GM18499 (cell line): Measurements from ENCODE around the gene C15orf40.

Experiments
- ATAC-seq: cut with Tn5 transposase; IDR thresholded peaks from one replicate; pipeline ENCODE4 v1.9.1; 2021; ENCODE audit warnings: moderate number of reproducible peaks; ENCODE audit not compliant: insufficient read depth, unreplicated experiment

The C15orf40 gene

GRCh38 chr15:82995938-82996337 is 15.5 kb downstream of the C15orf40 start:
- no peak for ATAC-seq

DNA sequence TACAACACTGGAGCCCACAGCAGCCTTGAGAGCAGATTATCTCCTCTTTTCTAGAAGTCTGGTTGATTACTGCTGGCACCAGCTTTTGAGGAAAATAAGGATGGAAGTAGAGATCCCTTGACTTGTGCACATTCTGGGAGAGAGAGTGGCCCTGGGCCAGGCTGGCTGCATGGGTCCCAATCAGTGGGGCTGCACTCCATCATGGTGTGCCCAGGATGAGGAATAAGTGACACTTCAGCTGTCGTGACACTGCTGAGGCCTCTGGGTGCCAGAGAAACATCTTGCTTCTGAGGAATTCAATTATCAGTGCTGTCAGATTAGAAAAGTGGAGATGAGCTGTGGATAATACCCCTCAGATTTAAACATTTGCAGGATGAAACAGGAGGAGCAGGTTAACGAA is 16.4 kb downstream of the C15orf40 start:
- no peak for ATAC-seq

- no peak for ATAC-seq
These were observed 18.3 kb downstream of the C15orf40 start for GRCh38 chr15:82993144-82993543.

GRCh38 chr15:82992436-82992998 is 18.9 kb downstream of the C15orf40 start:
- ATAC-seq = no peak

DNA sequence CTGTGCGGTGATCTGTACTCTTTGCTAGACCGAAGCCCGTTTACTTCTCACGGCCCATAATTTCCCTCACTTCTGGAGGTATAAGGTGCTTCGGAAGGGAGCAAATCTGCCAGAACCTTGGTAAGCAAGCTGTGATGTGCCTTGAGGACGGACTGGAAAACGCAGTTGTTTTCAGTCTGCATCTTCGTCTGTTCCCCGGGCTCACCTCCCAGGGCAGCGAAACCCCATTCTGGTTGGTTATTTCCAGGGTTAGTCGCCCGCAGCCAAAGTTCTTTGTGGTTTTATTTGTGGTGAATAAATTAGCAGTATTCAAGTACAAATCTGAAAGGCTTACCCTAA is 25.0 kb downstream of the C15orf40 start:
- ATAC-seq = no peak

DNA sequence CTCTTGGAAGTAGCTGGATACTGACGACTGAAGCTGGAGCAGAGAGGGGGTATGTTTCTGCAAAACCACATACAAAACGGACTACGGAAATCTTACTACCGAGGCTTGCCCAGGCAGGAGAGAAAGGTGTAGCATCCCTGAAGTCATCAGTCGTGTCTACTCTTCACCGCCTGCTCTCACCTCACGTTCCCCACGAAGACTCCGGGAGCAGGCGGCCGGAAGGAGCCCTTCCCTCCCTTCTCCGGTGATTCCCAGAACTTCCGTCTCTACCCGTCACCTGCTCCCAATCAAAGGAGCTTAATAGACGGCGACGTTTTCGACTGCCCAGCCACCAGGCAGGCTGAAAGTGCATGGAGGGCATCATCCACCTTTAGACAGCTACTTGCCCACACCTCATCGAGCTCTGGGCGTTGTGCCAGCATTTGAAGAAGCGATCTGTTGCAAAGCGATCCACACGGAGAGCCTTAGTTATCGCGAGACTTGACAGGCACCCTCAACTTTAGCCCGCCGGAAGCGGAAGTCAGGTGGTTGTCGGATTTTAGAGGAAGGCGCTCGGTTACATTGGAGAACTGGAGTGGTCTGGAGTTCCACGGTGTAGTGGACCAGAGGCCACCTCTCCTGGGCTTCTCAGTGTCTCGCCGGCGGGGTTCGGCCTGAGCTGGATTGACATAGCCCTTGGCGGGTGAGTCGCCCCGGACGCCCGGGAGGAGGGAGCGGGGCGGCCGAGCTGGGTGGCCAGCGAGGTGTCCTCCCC is 25.6 kb downstream of the C15orf40 start, which contains the start of gene RAMAC:
Gene RAMAC, plus strand, starts transcription at position 523 of the 754 bp plus-strand sequence. CDS start 2,809 bp downstream, outside the sequence.
- peak; percentile 80 for ATAC-seq

GRCh38 chr15:82980981-82981380 is 30.5 kb downstream of the C15orf40 start:
- no peak for ATAC-seq

DNA sequence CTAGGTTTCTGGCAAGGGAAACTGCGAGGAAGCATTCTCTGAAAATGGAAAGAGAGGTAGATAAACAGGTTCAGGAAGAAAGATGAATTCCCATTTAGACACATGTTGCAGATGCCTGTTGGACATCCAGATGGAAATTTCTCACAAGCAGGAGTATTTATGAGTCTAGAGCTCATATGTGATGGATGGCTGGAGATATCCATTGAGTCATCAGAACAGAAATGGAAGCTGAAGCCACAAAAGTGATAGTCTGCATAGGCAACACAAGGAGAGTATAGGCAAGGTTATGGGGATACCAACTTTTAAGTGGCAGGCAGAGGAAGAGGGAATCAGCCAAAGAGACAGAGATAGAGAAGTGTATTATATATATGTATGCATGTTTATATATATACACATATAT is 31.7 kb downstream of the C15orf40 start:
- ATAC-seq = no peak

DNA sequence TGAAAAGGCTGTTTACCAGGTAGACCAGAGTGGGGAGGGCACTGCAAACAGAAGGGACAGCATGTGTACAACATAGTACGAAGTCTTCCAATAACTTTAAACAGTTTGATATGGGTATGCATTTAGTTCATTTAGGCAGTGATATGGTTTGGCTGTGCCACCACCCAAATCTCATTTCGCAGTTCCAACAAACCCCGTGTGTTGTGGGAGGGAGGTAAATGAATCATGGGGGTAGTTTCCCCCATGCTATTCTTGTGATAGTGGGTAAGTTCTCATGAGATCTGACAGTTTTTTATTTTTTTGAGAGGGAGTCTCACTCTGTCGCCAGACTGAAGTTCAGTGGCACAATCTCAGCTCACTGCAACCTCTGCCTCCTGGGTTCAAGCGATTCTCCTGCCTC is 33.0 kb downstream of the C15orf40 start:
- no peak for ATAC-seq

DNA sequence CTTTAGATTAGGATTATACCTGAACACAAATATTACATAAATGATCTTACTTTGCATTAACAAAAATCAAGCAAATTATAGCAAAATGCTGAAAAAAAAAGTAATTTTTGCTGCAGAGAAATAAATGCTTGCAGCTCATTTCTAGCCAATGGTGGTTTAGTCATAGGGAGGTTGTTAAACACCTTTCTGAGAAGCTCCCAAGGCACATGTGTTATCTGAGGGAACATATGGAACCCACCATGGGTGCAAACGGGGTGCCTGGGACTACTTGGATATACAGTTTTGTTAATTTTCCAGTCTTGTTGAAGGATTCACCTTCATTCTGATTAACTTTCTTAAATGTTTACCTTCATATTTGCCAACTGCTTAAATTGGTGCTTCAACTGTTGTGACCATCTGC is 34.4 kb downstream of the C15orf40 start:
- ATAC-seq = no peak

GRCh38 chr15:82972990-82973389 is 38.4 kb downstream of the C15orf40 start:
- no peak for ATAC-seq

- no peak for ATAC-seq
These were observed 40.0 kb downstream of the C15orf40 start for GRCh38 chr15:82971218-82971984.

- ATAC-seq = no peak
These were observed 40.7 kb downstream of the C15orf40 start for GRCh38 chr15:82970696-82971095.

DNA sequence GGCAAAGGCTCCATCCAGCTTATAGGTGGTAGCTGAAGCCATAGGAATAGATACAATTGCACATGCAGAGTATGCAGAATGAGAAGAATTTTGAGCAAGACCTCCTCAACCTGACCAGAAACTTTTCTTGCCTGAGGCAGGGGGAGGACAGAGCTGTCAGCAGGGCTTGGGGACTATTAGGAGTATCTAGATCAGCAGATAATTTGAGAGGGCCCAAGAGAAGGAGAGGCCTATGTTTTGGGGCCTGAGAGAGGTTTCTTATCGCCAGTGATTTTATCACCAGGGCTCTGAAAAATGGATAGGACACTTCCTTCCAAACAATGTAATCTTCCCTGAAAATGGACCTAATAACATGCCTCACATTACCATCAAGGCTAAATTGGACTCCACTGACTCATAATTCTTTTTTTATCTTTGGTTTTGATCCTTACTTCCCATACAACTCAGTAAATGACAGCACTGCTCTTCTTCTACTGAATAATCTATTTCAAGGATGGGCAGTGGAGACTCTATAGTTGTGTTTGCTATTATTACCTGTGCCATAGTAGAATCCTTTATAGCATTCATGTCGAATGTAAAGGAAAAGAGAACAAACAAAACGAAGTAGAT is 41.3 kb downstream of the C15orf40 start:
- ATAC-seq = no peak

DNA sequence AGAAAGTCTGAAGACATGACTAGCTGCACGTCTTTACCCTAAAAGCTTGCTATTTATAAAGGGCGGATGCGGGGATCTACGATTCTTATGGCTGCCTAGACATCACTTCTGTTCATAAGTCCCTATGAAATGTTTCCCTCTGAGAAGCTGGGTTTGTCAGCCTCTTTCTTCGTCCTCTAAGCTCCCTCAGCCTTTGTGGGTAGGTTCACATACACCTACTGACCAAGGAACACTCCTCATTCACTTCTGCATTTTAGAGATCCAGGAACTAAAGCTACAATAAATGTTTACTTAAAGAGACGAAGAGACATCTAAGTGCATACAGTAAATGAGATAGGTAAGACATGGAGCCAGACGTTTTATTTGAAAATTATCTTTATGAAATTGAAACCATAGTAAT is 42.1 kb downstream of the C15orf40 start:
- ATAC-seq = no peak

DNA sequence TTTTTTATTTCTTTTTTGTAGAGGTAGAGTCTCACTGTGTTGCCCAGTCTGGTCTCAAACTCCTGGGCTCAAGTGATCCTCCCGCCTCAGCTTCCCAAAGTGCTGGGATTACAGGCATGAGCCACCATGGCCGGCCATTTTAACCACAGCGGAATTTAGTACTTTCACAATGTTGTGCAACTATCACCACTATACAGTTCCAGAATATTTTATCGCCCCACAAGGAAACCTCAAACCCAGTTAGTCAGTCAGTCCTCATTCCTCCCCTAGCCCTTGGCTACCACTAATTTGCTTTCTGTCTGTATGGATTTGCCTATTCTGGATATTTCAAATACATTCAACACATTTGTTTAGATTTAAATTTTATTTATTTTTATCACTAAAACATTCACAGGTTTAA is 43.4 kb downstream of the C15orf40 start:
- ATAC-seq = no peak

DNA sequence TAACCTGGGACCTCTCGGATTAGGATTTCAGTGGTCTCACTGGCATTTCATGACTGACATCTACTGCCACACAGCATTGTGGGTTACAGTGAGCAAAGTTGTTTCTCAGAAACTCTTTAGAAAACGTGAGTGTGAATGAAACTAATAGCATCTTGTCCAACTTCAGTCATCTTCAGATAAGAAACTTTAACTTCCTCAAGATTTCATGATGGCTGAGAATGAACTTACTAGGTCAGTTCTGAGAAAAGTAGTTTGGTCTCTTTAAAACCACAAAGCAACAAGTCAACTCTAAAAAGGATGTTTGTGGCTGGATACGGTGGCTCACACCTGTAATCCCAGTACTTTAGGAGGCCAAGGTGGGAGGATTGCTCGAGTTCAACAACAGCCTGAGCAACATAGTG is 44.8 kb downstream of the C15orf40 start:
- peak; percentile 90 for ATAC-seq

GRCh38 chr15:82964890-82965289 is 46.5 kb downstream of the C15orf40 start:
- ATAC-seq = no peak

DNA sequence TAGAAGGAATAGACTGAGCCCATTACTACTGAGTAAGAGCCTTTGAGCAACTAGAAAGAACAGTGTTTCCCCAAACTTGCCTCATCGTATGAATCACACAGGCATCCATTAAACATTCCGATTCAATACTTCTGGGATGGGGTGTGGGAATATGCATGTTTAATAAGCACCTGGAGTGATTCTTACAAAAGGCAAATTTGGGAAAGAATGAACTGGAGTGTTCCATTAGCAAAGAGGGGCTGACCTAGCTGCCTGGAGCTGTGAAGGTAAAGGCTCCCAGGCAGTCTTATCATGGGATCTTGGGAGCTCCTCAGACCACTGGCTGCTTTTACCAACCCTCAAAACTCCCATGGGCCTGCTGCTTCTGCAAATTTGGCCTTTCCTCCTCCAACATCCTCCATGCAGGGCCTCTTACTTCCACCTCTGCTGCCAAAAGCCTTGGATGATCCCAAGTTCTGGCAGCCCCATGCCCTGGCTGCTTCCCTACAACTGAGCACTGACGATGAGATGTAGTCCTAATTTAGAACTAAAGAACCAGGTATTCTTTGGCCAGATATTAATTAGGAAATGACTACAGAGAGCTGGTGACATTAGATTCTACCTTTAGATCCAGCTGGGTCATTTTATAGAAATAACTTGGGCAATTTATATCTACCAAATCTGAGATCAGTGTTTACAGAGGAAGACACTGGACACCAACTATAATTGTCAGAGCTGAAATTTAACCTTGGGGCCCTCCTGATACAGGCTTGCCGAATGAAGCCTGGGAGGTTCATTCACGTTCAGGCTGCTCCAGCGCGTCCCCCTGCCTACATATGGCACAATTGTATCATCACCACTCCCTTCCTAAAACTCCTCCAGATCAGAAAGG is 47.7 kb downstream of the C15orf40 start:
- no peak for ATAC-seq

DNA sequence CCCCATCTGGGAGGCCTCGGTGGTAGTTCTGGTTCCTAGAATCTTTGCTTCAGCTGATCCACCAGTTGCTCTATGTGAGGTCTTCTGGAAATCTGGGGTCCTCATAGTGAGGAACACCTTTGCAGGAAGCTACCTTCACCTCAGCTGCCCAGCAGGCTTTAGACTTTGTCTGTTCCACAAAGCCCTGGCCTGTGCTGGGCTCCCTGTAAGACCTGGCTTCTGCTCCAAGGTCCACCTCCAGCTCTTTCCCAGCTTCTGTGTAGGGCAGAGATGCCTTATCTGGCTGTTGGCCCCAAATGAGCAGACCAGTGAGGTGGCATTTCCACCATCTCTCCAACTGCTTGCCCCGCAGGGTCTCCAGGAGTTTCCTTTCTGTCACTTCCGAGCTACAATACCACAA is 50.7 kb downstream of the C15orf40 start:
- no peak for ATAC-seq
